GM04503 (cell line): ENCODE results near the gene DAAM1.

Experiments
- DNase-seq: peaks from one replicate; pipeline ENCODE4 v3.0.0-alpha.2; 2012; ENCODE audit warnings: low read depth

DAAM1 gene

DNA sequence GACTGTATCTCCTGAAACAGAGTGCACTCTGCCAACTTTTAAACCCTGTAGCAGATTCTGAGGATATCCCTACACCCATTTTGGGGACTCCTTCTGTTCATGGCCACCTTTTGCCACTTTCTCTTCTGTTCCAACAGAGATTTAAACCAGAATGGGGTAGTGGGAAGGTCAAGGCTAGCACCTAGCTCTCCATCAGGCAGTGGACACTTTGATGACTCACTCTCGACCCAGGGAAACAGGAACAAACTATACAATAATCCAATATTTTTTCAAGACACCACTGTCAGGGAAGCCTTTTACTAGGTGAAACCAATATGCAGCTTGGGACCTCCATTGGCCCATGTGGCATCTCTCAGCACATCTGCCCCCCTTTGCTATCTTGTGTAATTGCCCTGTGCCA is 103.6 kb downstream of the DAAM1 start:
- DNase-seq, result no peak

DNA sequence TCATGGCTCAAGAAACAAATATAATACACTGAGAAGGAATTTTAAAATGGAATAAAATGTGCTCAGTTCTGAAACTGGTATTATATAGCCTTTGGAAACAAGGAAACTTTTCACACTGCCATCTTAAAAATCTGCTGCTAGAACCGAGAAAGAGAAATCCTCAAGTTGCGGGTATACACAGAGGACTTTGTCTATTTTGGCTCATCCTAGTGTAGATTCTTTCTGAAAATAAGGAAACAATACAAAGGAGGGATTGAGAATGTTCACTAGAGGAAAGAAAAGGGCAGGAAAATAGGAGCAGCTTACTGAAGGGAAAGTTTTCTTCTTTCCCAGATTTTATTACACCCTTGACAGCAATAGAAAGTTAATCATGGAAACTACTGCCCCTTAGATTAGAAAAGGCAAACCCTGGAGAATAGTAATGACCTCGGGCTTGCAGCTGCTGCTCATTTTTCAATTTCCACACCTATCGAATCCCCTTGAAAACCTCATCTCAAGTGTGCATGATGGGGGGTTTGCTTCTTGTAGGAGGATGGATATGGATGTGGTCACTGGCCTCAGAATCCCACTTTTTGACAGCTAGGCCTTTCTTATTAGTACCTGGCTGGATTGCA is 104.6 kb downstream of the DAAM1 start:
- no peak for DNase-seq

- peak; percentile 47 for DNase-seq
Measured at GRCh38 chr14:59293935-59294661, 105.6 kb downstream of the DAAM1 start.

GRCh38 chr14:59294662-59294992 is 106.2 kb downstream of the DAAM1 start:
- peak; percentile 70 for DNase-seq

DNA sequence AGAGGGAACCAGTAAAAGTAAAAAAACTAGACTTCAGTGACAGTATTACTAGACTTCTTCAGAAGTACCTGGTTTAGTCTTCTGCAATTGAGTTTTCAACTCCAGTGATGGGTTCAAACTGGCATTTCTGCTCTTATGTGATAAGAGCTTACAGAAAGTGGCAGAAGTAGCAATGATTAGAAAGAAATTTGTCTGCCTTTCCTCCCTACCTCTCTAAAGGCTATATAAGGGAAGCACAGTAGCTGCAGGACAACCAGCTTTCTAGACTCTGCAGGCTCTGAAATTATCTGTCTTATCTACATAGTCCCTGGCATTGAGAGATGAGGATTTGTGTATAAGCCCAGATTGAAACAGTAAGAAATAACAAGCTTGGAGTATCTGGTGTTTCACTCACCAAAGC is 107.5 kb downstream of the DAAM1 start:
- DNase-seq, result no peak

DNA sequence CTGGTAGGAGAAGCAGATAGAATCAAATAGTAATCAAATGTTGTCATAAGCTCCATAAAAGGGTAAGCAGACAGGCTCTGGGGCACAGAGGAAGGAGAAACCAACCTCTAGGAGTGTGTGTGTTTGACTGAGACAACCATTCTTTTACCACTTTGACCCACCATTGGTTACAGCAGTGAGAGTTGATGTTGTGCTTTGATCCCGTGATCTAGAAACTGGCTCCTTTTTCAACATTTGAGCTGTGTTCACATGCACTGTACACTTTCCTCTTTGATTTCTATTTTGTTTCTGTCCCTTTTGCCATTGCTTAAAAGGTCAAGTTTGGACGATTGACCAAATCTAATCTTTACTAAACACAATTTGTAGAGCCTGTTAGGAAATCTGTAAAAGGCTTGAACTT is 108.0 kb downstream of the DAAM1 start:
- no peak for DNase-seq

GRCh38 chr14:59297071-59297776 is 108.8 kb downstream of the DAAM1 start:
- DNase-seq, result no peak

DNA sequence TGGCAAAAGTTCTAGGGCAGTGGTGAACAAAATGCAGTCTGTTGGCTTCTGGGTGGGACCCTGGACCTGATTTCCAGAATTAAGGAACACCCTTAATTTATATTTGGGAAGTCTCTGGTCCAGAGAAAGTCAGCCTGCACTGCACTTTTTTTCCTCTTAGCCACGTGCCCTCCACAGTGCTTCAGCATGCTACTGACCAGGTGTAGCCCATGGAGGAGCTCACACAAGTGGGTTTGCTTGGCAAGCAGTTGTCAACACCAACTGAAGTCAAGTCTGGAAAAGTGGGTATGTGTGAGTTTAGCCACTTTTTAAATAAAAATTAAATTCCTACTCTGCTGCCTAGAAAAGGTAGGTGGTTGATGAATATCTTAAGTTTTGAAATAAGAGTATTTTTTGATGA is 111.3 kb downstream of the DAAM1 start:
- no peak for DNase-seq

DNA sequence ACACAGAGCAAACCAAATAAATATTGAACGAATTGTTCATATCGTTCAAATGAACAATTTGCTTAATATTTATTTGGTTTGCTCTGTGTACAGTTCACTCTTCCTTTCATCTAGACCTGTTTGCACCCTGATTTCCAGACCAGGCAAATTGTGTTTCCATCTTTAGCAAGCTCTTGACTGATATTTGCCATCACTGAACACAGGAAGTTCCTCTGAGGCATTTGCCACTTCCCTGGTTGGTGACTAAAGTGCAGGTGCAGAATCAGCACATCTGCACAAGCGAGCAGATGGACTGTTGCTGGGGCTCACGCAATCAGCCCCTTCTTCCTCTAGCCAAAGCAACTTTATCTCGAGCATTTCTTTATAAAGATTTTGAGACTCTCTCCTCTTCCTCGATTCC is 112.9 kb downstream of the DAAM1 start:
- DNase-seq, result no peak

DNA sequence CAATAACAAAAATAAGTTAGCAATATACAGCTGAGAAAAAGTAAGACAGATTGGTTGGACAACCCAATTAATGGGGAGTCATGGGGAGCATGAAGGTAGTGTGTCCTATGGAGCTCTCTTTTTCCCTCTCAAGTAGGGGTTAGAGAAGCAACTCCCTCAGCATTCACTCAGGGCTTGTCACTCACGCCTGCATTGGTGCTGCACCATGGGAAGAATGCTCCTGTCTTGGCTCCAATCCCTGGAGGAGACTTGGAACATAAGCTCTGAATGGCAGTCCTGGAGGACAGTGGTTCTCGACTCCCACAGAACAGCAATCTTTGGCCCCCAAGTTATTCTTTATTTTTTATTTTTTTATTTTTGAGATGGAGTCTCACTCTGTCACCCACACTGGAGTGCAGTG is 113.8 kb downstream of the DAAM1 start:
- no peak for DNase-seq

- no peak for DNase-seq
Measured at GRCh38 chr14:59303216-59303615, 114.7 kb downstream of the DAAM1 start.

DNA sequence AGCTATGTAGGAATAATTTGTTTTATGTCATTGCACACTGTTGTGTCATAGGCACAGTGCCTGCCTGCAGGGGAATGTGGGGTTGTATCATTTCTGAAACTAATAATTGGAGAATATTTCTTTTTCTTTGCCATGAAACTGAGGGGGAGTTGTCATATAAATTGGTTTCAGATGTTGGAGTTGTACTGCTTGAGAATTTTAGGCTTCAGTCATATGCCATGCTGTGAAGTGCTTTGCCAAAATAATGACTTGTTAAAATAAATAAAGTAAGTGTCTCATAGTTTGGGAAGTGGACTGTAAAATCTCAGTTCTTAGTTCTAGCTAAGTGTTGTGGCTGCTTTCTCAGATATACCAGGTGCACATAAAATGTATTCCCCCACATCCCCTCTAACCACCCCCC is 116.8 kb downstream of the DAAM1 start:
- peak; percentile 53 for DNase-seq

- peak; percentile 56 for DNase-seq
Measured at GRCh38 chr14:59305836-59306555, 117.5 kb downstream of the DAAM1 start.

- no peak for DNase-seq
Measured at GRCh38 chr14:59306775-59307174, 118.3 kb downstream of the DAAM1 start.

DNA sequence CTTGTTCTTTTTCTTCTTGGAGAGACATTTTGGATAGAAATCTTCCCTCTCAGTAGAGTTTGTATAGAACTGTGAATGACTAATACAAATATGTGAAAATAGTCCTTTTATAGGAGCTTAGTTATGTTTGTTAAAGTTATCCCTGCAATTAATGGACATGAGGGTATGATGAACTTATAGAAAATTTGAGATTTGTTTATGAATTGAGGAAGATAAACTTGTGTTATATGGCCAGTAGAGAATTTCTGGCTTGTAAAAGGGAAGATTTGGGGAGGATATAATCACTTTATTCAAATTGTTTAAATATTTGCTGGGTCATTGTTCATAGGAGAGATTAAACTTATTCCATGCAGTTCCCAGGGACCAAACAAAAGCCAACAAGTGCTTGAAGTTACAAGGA is 119.6 kb downstream of the DAAM1 start:
- no peak for DNase-seq

DNA sequence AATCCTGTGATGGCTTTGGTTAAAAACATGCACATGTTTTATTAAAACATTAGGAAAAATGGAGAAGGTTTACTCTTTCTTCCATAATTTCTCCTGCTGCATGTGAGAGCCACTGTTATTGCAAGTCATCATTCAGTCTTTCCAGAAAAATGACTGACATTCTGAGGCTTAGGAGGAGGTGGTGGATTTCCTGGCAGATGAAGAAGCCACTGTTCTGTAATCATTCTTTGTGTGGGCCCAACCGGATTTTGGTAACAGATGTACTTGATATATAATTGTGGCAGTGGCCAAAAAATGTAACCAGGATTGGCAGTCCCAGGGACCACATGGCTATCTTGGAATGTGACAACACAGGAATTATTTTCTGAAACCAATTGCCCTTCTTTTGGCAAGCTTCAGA is 120.2 kb downstream of the DAAM1 start:
- no peak for DNase-seq

DNA sequence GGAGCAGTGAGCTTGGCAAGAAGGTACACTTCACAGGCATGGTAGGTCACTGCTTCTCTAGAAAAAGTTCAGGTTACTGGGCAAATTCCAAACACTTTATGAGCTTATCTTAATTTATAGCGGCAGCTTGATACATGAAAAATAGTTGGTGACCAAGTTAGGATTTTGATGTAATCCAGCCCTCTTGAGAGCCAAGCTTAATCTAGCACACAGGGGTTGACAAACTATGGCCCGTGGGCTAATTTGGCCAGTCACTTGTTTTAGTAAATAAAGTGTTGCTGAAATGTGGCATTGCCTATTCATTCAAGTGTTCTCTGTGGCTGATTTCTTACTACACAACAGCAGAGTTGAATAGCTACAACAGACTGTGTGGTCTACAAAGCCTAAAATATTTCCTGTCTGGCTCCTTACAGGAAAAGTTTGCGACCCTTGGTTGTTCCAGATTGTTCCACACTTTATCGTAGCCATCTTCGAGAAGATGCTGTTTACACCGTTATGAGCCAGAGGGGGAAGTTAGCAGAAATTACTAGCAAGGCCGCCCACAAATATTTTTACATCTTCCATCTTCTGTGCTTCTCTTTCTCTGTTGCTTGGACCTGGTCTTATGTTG is 120.9 kb downstream of the DAAM1 start:
- DNase-seq, result no peak

- DNase-seq, result no peak
Measured at GRCh38 chr14:59310633-59311032, 122.2 kb downstream of the DAAM1 start.

DNA sequence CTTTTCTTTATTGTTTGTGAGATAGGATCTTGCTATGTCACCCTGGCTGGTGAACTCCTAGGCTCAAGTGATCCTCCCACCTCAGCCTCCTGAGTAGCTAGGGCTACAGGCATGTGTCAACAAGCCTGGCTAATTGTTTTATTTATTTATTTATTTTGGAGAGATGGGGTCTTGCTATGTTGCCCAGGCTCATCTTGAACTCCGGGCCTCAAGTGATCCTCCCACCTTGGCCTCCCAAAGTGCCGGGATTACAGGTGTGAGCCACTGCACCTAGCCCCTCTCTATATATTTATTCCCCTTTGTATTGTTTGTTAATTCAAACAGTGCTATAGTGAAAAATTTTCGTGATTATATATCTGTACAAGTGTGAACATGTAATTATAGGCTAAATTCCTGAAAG is 123.3 kb downstream of the DAAM1 start:
- DNase-seq, result no peak

DNA sequence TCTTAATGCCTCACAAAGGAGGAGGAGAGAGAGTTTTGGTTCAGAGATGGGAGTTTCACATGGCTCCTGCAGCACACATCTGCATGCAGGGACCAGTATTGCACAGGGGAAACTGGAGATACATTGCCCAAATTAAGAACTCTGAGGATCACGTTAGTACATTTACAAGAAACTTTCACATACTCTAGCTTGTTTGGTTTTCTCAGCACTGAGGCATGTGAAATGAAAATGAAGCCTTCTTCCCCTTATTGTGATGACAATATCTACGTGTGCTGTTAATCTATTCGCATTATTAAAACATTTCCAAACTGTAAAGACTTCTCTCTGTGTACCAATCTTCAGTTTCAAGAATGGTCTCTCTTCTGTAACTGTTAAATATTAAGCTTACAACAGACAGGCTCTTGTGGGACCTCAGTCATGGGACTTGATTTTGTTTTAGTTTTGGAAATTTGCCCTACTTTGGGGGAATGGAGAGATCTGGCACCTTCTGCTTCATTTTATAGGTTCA is 124.7 kb downstream of the DAAM1 start:
- no peak for DNase-seq

DNA sequence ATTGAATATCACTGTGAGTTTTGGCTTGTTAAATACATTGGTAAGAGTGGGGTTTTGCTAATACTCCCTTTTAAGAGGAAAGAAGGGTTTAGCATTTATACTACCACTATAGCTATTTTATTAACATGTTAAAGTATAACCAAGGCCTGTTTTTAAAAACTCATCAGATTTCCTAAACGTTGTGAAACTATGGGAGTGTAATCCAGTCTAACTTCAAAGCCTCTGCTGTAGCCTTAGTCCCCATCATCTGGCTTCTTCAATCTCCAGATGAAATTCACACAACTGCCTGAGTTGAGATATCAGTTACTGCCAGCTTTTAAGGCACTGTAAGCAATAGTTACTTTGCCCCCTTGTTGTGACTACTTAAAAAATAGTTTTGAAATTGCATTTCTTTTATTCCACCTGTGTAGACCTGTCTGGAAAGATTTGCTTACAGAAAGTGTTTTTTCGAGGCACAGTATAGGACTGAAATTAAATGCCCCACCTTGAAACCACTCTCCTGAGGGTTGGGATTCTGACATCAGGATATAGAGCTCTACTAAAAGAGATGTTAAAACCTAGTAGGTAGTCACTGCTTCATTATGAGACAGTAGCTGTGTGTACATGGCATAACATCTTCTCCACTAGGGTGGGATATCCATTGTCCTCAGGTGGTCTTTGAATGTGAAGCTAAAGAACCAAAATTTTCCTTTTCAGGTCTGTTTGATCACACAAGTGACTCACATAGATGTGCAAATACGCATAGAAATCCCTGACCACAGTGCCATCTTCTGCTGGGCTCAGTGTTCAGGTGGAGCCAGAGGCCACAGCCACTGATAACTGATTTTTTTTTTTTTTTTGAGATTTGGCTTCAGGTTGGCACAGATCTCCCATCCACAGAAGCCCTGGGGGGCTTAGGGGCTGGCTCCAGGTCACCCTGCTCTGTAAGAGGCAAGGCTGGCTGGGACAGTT is 125.5 kb downstream of the DAAM1 start:
- no peak for DNase-seq
